ENCODE measurements around the gene PRKCB.

GRCh38 chr16:24228514-24228913 is 392.7 kb downstream of the PRKCB start:
- TF ChIP-seq, protein P1, sequence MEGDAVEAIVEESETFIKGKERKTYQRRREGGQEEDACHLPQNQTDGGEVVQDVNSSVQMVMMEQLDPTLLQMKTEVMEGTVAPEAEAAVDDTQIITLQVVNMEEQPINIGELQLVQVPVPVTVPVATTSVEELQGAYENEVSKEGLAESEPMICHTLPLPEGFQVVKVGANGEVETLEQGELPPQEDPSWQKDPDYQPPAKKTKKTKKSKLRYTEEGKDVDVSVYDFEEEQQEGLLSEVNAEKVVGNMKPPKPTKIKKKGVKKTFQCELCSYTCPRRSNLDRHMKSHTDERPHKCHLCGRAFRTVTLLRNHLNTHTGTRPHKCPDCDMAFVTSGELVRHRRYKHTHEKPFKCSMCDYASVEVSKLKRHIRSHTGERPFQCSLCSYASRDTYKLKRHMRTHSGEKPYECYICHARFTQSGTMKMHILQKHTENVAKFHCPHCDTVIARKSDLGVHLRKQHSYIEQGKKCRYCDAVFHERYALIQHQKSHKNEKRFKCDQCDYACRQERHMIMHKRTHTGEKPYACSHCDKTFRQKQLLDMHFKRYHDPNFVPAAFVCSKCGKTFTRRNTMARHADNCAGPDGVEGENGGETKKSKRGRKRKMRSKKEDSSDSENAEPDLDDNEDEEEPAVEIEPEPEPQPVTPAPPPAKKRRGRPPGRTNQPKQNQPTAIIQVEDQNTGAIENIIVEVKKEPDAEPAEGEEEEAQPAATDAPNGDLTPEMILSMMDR (conservative IDR thresholded peaks at IDR 0.05 in 1 of 2, IDR thresholded peaks at IDR 0.05 in 1 of 2; ENCODE audit: extremely low read depth in 1 of 2, insufficient read depth in 1 of 2, low read depth in 1 of 2, low read length in 2 of 2): no peak
- TF ChIP-seq EZH2 (IDR thresholded peaks at IDR 0.05; ENCODE audit: borderline replicate concordance, low read length): no peak
